Astrocyte (in vitro differentiated cells and primary cell): ENCODE results near the gene TPO. TPM values are rescaled to one million over a fixed set of nuclear protein-coding genes. Genes with fewer than 3 reads are reported as not detected.

Experiments used
- DNase-seq: peaks from one replicate; pipeline ENCODE4 v3.0.0-alpha.2; 2010; ENCODE audit warnings: low read depth
- FAIRE-seq: peaks from 2 replicates; lab custom pipeline; 2011; peaks lifted over from hg19 to GRCh38; lab: Jason Lieb, UNC
- H2AFZ ChIP-seq: 2 replicates; pipeline ENCODE4 v1.6.0; 2012; ENCODE audit warnings: low read depth, low read length, inconsistent platforms
- H3K27ac ChIP-seq: 2 replicates; pipeline ENCODE4 v1.5.1; 2011; ENCODE audit warnings: low read depth, low read length, inconsistent platforms
- H3K27me3 ChIP-seq: 2 replicates; pipeline ENCODE4 v1.6.0; 2011; ENCODE audit warnings: low read length, inconsistent platforms; ENCODE audit not compliant: insufficient read depth
- H3K36me3 ChIP-seq: 2 replicates; pipeline ENCODE4 v1.5.1; 2011; ENCODE audit warnings: low read length, inconsistent platforms; ENCODE audit not compliant: insufficient read depth
- H3K4me1 ChIP-seq: 2 replicates; pipeline ENCODE4 v1.5.1; 2011; ENCODE audit warnings: low read length, inconsistent platforms; ENCODE audit not compliant: insufficient read depth
- H3K4me2 ChIP-seq: 2 replicates; pipeline ENCODE4 v1.6.0; 2012; ENCODE audit warnings: low read length, inconsistent platforms
- H3K4me3 ChIP-seq: 2 replicates; pipeline ENCODE4 v1.5.1; 2011; ENCODE audit warnings: low read depth, mild to moderate bottlenecking, low read length, inconsistent platforms; ENCODE audit not compliant: insufficient read depth
- H3K79me2 ChIP-seq: 2 replicates; pipeline ENCODE4 v1.6.0; 2012; ENCODE audit warnings: mild to moderate bottlenecking, low read length, inconsistent platforms; ENCODE audit not compliant: insufficient read depth
- H3K9ac ChIP-seq: 2 replicates; pipeline ENCODE4 v1.6.0; 2012; ENCODE audit warnings: mild to moderate bottlenecking, low read length, inconsistent platforms
- H3K9me3 ChIP-seq: 2 replicates; pipeline ENCODE4 v1.5.1; 2012; ENCODE audit warnings: low read depth, mild to moderate bottlenecking, low read length, inconsistent platforms; ENCODE audit not compliant: insufficient read depth
- H4K20me1 ChIP-seq: 2 replicates; pipeline ENCODE4 v1.6.0; 2012; ENCODE audit warnings: low read length, inconsistent platforms; ENCODE audit not compliant: insufficient read depth
- H3K27ac Mint-ChIP-seq: one replicate; pipeline ENCODE4 v1.8.0; 2021; ENCODE audit warnings: mild to moderate bottlenecking, mixed read lengths; ENCODE audit not compliant: unreplicated experiment
- H3K27me3 Mint-ChIP-seq: one replicate; pipeline ENCODE4 v1.8.0; 2021; ENCODE audit warnings: low read depth, mixed read lengths; ENCODE audit not compliant: unreplicated experiment
- H3K36me3 Mint-ChIP-seq: one replicate; pipeline ENCODE4 v1.8.0; 2021; ENCODE audit warnings: low read depth, mixed read lengths; ENCODE audit not compliant: unreplicated experiment
- H3K4me1 Mint-ChIP-seq: one replicate; pipeline ENCODE4 v1.8.0; 2021; ENCODE audit warnings: low read depth, mixed read lengths; ENCODE audit not compliant: unreplicated experiment
- H3K4me3 Mint-ChIP-seq: one replicate; pipeline ENCODE4 v1.8.0; 2021; ENCODE audit warnings: mild to moderate bottlenecking, moderate library complexity, mixed read lengths; ENCODE audit not compliant: unreplicated experiment
- H3K9me3 Mint-ChIP-seq: one replicate; pipeline ENCODE4 v1.8.0; 2021; ENCODE audit warnings: mild to moderate bottlenecking, mixed read lengths; ENCODE audit not compliant: unreplicated experiment
- CTCF ChIP-seq: IDR thresholded peaks from 2 replicates; pipeline ENCODE4 v1.5.1; 2011; ENCODE audit warnings: low read depth, mild to moderate bottlenecking, inconsistent platforms, low read length, moderate library complexity; ENCODE audit not compliant: insufficient read depth
- EZH2 ChIP-seq: IDR thresholded peaks from 2 replicates; pipeline ENCODE4 v1.6.1; 2012; ENCODE audit warnings: mild to moderate bottlenecking, low read length, inconsistent platforms; ENCODE audit not compliant: insufficient read depth
- total RNA-seq: library from RNA; stranded (reverse); gene quantifications from 2 replicates; pipeline ENCODE4 v1.2.1, GENCODE V29; 2021

TPO gene
- total RNA-seq, 1 donor from 2014 or later, result not detected

- no peak for FAIRE-seq
- no peaks in the 10 kb centered on the region for H3K4me1 Mint-ChIP-seq
- no peaks in the 10 kb centered on the region for H3K9me3 ChIP-seq
Measured at GRCh38 chr2:1478311-1479305, 65.3 kb downstream of the TPO start.

GRCh38 chr2:1479346-1479745, 66.1 kb downstream of the TPO start:
- H4K20me1 ChIP-seq, result no peaks in the 10 kb centered on the region
- no peak overlapping the region for H3K4me3 ChIP-seq
- H3K27me3 Mint-ChIP-seq, result peaks cover 32% of the 10 kb centered on the region
- H3K79me2 ChIP-seq, result no peaks in the 10 kb centered on the region
- no peak overlapping the region for H2AFZ ChIP-seq
- DNase-seq (no peak), FAIRE-seq (no peak)
- H3K4me1 ChIP-seq, result no peaks in the 10 kb centered on the region
- TF ChIP-seq CTCF (no peak), EZH2 (no peak)
- no peaks in the 10 kb centered on the region for H3K9me3 Mint-ChIP-seq
- no peaks in the 10 kb centered on the region for H3K36me3 ChIP-seq
- no peak overlapping the region for H3K27ac Mint-ChIP-seq
- no peaks in the 10 kb centered on the region for H3K36me3 Mint-ChIP-seq
- no peaks in the 10 kb centered on the region for H3K9me3 ChIP-seq
- H3K4me3 Mint-ChIP-seq, result no peak overlapping the region
- H3K4me2 ChIP-seq, result no peak overlapping the region
- H3K4me1 Mint-ChIP-seq, result no peaks in the 10 kb centered on the region
- no peak overlapping the region for H3K27ac ChIP-seq
- no peaks in the 10 kb centered on the region for H3K27me3 ChIP-seq
- H3K9ac ChIP-seq, result no peak overlapping the region

More at GRCh38 chr2:1478311-1479305, 65.3 kb downstream of the TPO start:
- Histone ChIP-seq H2AFZ (no peak overlapping the region), H3K27me3 (no peaks in the 10 kb centered on the region), H3K4me1 (no peaks in the 10 kb centered on the region), H4K20me1 (no peaks in the 10 kb centered on the region), H3K36me3 (no peaks in the 10 kb centered on the region), H3K4me3 (no peak overlapping the region), H3K79me2 (no peaks in the 10 kb centered on the region), H3K27ac (no peak overlapping the region), H3K4me2 (no peak overlapping the region), H3K9ac (no peak overlapping the region)
- TF ChIP-seq EZH2, result no peak
- no peak for TF ChIP-seq CTCF
- DNase-seq, result no peak
- Mint-ChIP-seq H3K9me3 (no peaks in the 10 kb centered on the region), H3K27ac (no peak overlapping the region), H3K4me3 (no peak overlapping the region), H3K27me3 (peaks cover 26% of the 10 kb centered on the region), H3K36me3 (no peaks in the 10 kb centered on the region)

- Mint-ChIP-seq H3K4me3 (no peak overlapping the region), H3K4me1 (no peaks in the 10 kb centered on the region), H3K27me3 (peaks cover 35% of the 10 kb centered on the region), H3K27ac (no peak overlapping the region), H3K36me3 (no peaks in the 10 kb centered on the region), H3K9me3 (no peaks in the 10 kb centered on the region)
- Histone ChIP-seq H3K4me1 (no peaks in the 10 kb centered on the region), H3K4me2 (no peak overlapping the region), H3K27me3 (no peaks in the 10 kb centered on the region), H3K36me3 (no peaks in the 10 kb centered on the region), H3K79me2 (no peaks in the 10 kb centered on the region), H2AFZ (no peak overlapping the region), H3K27ac (no peak overlapping the region), H3K9ac (no peak overlapping the region), H4K20me1 (no peaks in the 10 kb centered on the region), H3K9me3 (no peaks in the 10 kb centered on the region), H3K4me3 (no peak overlapping the region)
- DNase-seq (no peak), FAIRE-seq (no peak)
- TF ChIP-seq CTCF (no peak), EZH2 (no peak)
Measured at GRCh38 chr2:1480671-1481076, 67.4 kb downstream of the TPO start.
